ENCODE results near the gene SLC25A51.
"Not testable (repeated sequence)": the region's sequence is repeated elsewhere in the genome, so short reads cannot be mapped to it uniquely, and the experiment has no call there.

The SLC25A51 gene

GRCh38 chr9:37889536-37889935 is 14.4 kb downstream of the SLC25A51 start:
- Histone ChIP-seq H4K91ac (ENCODE audit: low read depth, low read length, poor library complexity) (no peak overlapping the region), H3K4ac (ENCODE audit: low read length) (no peak overlapping the region), H3K23ac (ENCODE audit: low read depth, low read length, poor library complexity) (no peak overlapping the region), H4K8ac (ENCODE audit: low read depth, low read length) (no peak overlapping the region), H3K9me3 (replicated peaks in 1 of 2; ENCODE audit: control insufficient read depth in 2 of 2, insufficient read depth in 1 of 2, low read depth in 1 of 2, low read length in 2 of 2) (peaks cover 4 to 6% of the 10 kb centered on the region in 2 donors), H2BK120ac (ENCODE audit: low read depth, low read length) (no peak overlapping the region), H2BK5ac (ENCODE audit: low read length) (no peak overlapping the region), H3K27ac (replicated peaks; ENCODE audit: low read length) (no peak overlapping the region), H2AK5ac (ENCODE audit: low read depth, low read length) (no peak overlapping the region), H3K14ac (ENCODE audit: low read length) (no peak overlapping the region), H3K79me1 (ENCODE audit: low read depth, low read length) (no peaks in the 10 kb centered on the region), H3K27me3 (ENCODE audit: control insufficient read depth in 3 of 3, insufficient read depth in 3 of 3, low read depth in 1 of 3, low read length in 3 of 3) (no peaks in the 10 kb centered on the region), H3K36me3 (replicated peaks in 1 of 2; ENCODE audit: control insufficient read depth in 2 of 2, insufficient read depth in 2 of 2, low read length in 2 of 2) (peaks cover 19 to 62% of the 10 kb centered on the region in 2 donors), H3K4me2 (ENCODE audit: insufficient read depth, low read length, poor library complexity, severe bottlenecking) (no peak overlapping the region), H3K9ac (ENCODE audit: low read depth, low read length, poor library complexity) (no peak overlapping the region), H3K4me1 (ENCODE audit: control insufficient read depth in 2 of 2, insufficient read depth in 1 of 2, low read depth in 1 of 2, low read length in 2 of 2) (peaks cover 0 to 2% of the 10 kb centered on the region in 2 donors), H3K4me3 (ENCODE audit: low read length in 2 of 2) (no peak overlapping the region), H3K18ac (ENCODE audit: low read length) (no peak overlapping the region), H2AFZ (ENCODE audit: low read length) (no peak overlapping the region), H2BK12ac (ENCODE audit: low read length) (no peak overlapping the region), H2BK15ac (ENCODE audit: low read length) (no peak overlapping the region)
- DNase-seq (ENCODE audit: low spot score): no peak

GRCh38 chr9:37887977-37888583 is 15.8 kb downstream of the SLC25A51 start:
- not testable (repeated sequence) for H3K14ac ChIP-seq (ENCODE audit: low read length); H3K4ac ChIP-seq (ENCODE audit: low read length); H3K79me1 ChIP-seq (ENCODE audit: low read depth, low read length); H2BK120ac ChIP-seq (ENCODE audit: low read depth, low read length); H2AK5ac ChIP-seq (ENCODE audit: low read depth, low read length); DNase-seq (ENCODE audit: low spot score); H3K4me3 ChIP-seq (ENCODE audit: low read length in 2 of 2); H3K4me2 ChIP-seq (ENCODE audit: insufficient read depth, low read length, poor library complexity, severe bottlenecking); H3K27ac ChIP-seq (replicated peaks; ENCODE audit: low read length); H3K4me1 ChIP-seq (ENCODE audit: control insufficient read depth in 2 of 2, insufficient read depth in 1 of 2, low read depth in 1 of 2, low read length in 2 of 2); H3K27me3 ChIP-seq (ENCODE audit: control insufficient read depth in 3 of 3, insufficient read depth in 3 of 3, low read depth in 1 of 3, low read length in 3 of 3); H2AFZ ChIP-seq (ENCODE audit: low read length); H2BK12ac ChIP-seq (ENCODE audit: low read length); H3K9me3 ChIP-seq (replicated peaks in 1 of 2; ENCODE audit: control insufficient read depth in 2 of 2, insufficient read depth in 1 of 2, low read depth in 1 of 2, low read length in 2 of 2); H4K8ac ChIP-seq (ENCODE audit: low read depth, low read length); H4K91ac ChIP-seq (ENCODE audit: low read depth, low read length, poor library complexity); H2BK15ac ChIP-seq (ENCODE audit: low read length); H2BK5ac ChIP-seq (ENCODE audit: low read length); H3K9ac ChIP-seq (ENCODE audit: low read depth, low read length, poor library complexity); H3K23ac ChIP-seq (ENCODE audit: low read depth, low read length, poor library complexity); H3K18ac ChIP-seq (ENCODE audit: low read length)
- whole genome bisulfite sequencing, 2 donors (ENCODE audit: extremely low coverage in 2 of 2, insufficient read length in 2 of 2, insufficient replicate concordance in 1 of 2): no CpG with 5 or more reads among the region's 11 CpGs
- H3K36me3 ChIP-seq (replicated peaks in 1 of 2; ENCODE audit: control insufficient read depth in 2 of 2, insufficient read depth in 2 of 2, low read length in 2 of 2): peaks cover 12 to 49% of the 10 kb centered on the region in 2 donors

- Histone ChIP-seq H2BK12ac (ENCODE audit: low read length) (no peak overlapping the region), H2AFZ (ENCODE audit: low read length) (no peak overlapping the region), H3K4me1 (ENCODE audit: control insufficient read depth in 2 of 2, insufficient read depth in 1 of 2, low read depth in 1 of 2, low read length in 2 of 2) (no peaks in the 10 kb centered on the region), H4K91ac (ENCODE audit: low read depth, low read length, poor library complexity) (no peak overlapping the region), H3K27ac (replicated peaks; ENCODE audit: low read length) (no peak overlapping the region), H3K23ac (ENCODE audit: low read depth, low read length, poor library complexity) (no peak overlapping the region), H3K14ac (ENCODE audit: low read length) (no peak overlapping the region), H4K8ac (ENCODE audit: low read depth, low read length) (no peak overlapping the region), H2BK5ac (ENCODE audit: low read length) (no peak overlapping the region), H3K79me1 (ENCODE audit: low read depth, low read length) (no peaks in the 10 kb centered on the region), H3K4me2 (ENCODE audit: insufficient read depth, low read length, poor library complexity, severe bottlenecking) (no peak overlapping the region), H2BK120ac (ENCODE audit: low read depth, low read length) (no peak overlapping the region), H3K9ac (ENCODE audit: low read depth, low read length, poor library complexity) (no peak overlapping the region), H3K9me3 (replicated peaks in 1 of 2; ENCODE audit: control insufficient read depth in 2 of 2, insufficient read depth in 1 of 2, low read depth in 1 of 2, low read length in 2 of 2) (peaks cover 9 to 13% of the 10 kb centered on the region in 2 donors), H2AK5ac (ENCODE audit: low read depth, low read length) (no peak overlapping the region), H3K4ac (ENCODE audit: low read length) (no peak overlapping the region), H3K4me3 (ENCODE audit: low read length in 2 of 2) (no peak overlapping the region), H2BK15ac (ENCODE audit: low read length) (no peak overlapping the region), H3K36me3 (replicated peaks in 1 of 2; ENCODE audit: control insufficient read depth in 2 of 2, insufficient read depth in 2 of 2, low read length in 2 of 2) (peaks cover 13 to 31% of the 10 kb centered on the region in 2 donors), H3K27me3 (ENCODE audit: control insufficient read depth in 3 of 3, insufficient read depth in 3 of 3, low read depth in 1 of 3, low read length in 3 of 3) (no peaks in the 10 kb centered on the region), H3K18ac (ENCODE audit: low read length) (no peak overlapping the region)
- no peak for DNase-seq (ENCODE audit: low spot score)
- no CpG with 5 or more reads among the region's 2 CpGs for WGBS, 2 donors (ENCODE audit: extremely low coverage in 2 of 2, insufficient read length in 2 of 2, insufficient replicate concordance in 1 of 2)
Observed at GRCh38 chr9:37880916-37881479, 22.9 kb downstream of the SLC25A51 start.

GRCh38 chr9:37876376-37876775 is 27.6 kb downstream of the SLC25A51 start:
- Histone ChIP-seq H3K79me1 (ENCODE audit: low read depth, low read length) (no peaks in the 10 kb centered on the region), H3K9ac (ENCODE audit: low read depth, low read length, poor library complexity) (no peak overlapping the region), H3K4me3 (ENCODE audit: low read length in 2 of 2) (no peak overlapping the region), H3K36me3 (replicated peaks in 1 of 2; ENCODE audit: control insufficient read depth in 2 of 2, insufficient read depth in 2 of 2, low read length in 2 of 2) (peaks cover 10 to 22% of the 10 kb centered on the region in 2 donors), H3K27me3 (ENCODE audit: control insufficient read depth in 3 of 3, insufficient read depth in 3 of 3, low read depth in 1 of 3, low read length in 3 of 3) (no peaks in the 10 kb centered on the region), H2BK5ac (ENCODE audit: low read length) (no peak overlapping the region), H3K4me2 (ENCODE audit: insufficient read depth, low read length, poor library complexity, severe bottlenecking) (no peak overlapping the region), H3K4ac (ENCODE audit: low read length) (no peak overlapping the region), H4K91ac (ENCODE audit: low read depth, low read length, poor library complexity) (no peak overlapping the region), H3K9me3 (replicated peaks in 1 of 2; ENCODE audit: control insufficient read depth in 2 of 2, insufficient read depth in 1 of 2, low read depth in 1 of 2, low read length in 2 of 2) (peaks cover 7 to 14% of the 10 kb centered on the region in 2 donors), H2BK12ac (ENCODE audit: low read length) (no peak overlapping the region), H3K4me1 (ENCODE audit: control insufficient read depth in 2 of 2, insufficient read depth in 1 of 2, low read depth in 1 of 2, low read length in 2 of 2) (no peaks in the 10 kb centered on the region), H4K8ac (ENCODE audit: low read depth, low read length) (no peak overlapping the region), H3K14ac (ENCODE audit: low read length) (no peak overlapping the region), H2AK5ac (ENCODE audit: low read depth, low read length) (no peak overlapping the region), H2AFZ (ENCODE audit: low read length) (no peak overlapping the region), H2BK15ac (ENCODE audit: low read length) (no peak overlapping the region), H3K23ac (ENCODE audit: low read depth, low read length, poor library complexity) (no peak overlapping the region), H3K18ac (ENCODE audit: low read length) (no peak overlapping the region), H3K27ac (replicated peaks; ENCODE audit: low read length) (no peak overlapping the region), H2BK120ac (ENCODE audit: low read depth, low read length) (no peak overlapping the region)
- no peak for DNase-seq (ENCODE audit: low spot score)
- WGBS, 2 donors (ENCODE audit: extremely low coverage in 2 of 2, insufficient read length in 2 of 2, insufficient replicate concordance in 1 of 2): no CpG with 5 or more reads among the region's 1 CpG

Measured in neuronal stem cell (in vitro differentiated cells).